ENCODE data around the gene NUP210L.
"Not testable (repeated sequence)": the region's sequence is repeated elsewhere in the genome, so short reads cannot be mapped to it uniquely, and the experiment has no call there.

The NUP210L gene

DNA sequence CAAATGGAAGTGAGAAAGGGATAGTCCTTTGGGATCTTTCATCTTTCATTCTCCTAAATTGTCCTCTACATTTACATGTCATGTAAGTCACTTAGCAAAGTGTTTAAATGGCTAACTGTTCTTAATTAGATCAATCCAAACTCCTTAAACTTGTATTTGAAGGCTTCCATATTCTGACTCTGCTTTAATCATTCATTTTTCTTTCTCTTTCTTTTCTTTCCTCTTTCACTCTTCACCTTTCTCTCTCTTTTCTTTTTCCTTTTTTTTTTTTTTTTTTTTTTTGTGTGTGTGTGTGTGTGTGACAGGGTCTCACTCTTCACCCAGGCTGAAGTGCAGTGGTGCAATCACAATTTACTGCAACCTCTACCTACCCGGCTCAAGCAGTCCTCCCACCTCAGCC, 92.6 kb downstream of the NUP210L start:
- DNase-seq (ENCODE audit: low spot score), result no peak
- in situ Hi-C loops (cut with MboI; ENCODE audit: low sequenced_read_pairs, unreplicated experiment), result no loop called here
- no peak for TF ChIP-seq CTCF (IDR thresholded peaks at IDR 0.05; ENCODE audit: borderline replicate concordance, control extremely low read depth, extremely low read depth, insufficient read depth, missing control alignments)

DNA sequence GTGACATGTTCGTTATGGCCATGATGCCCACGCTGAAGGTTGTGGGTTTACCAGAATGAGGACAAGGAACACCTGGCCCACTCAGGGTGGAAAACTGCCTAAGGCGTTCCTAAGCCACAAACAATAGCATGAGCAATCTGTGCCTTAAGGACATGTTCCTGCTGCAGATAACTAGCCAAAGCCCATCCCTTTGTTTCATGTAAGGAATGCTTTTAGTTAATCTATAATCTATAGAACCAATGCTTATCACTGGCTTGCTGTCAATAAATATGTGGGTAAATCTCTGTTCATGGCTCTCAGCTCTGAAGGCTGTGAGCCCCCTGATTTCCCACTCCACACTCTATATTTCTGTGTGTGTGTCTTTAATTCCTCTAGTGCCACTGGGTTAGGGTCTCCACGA, 107.4 kb downstream of the NUP210L start:
- in situ Hi-C loops (cut with MboI; ENCODE audit: low sequenced_read_pairs, unreplicated experiment); DNase-seq (ENCODE audit: low spot score): not testable (repeated sequence)

GRCh38 chr1:154033697-154034096, 121.2 kb downstream of the NUP210L start:
- in situ Hi-C loops (cut with MboI; ENCODE audit: low sequenced_read_pairs, unreplicated experiment); DNase-seq (ENCODE audit: low spot score): not testable (repeated sequence)

GRCh38 chr1:154019940-154020339, 134.9 kb downstream of the NUP210L start:
- in situ Hi-C loops (cut with MboI; ENCODE audit: low sequenced_read_pairs, unreplicated experiment), result no loop called here
- no peak for DNase-seq (ENCODE audit: low spot score)
- no peak for TF ChIP-seq CTCF (IDR thresholded peaks at IDR 0.05; ENCODE audit: borderline replicate concordance, control extremely low read depth, extremely low read depth, insufficient read depth, missing control alignments)

GRCh38 chr1:154019269-154019668, 135.6 kb downstream of the NUP210L start:
- in situ Hi-C loops (cut with MboI; ENCODE audit: low sequenced_read_pairs, unreplicated experiment), result no loop called here
- TF ChIP-seq CTCF (IDR thresholded peaks at IDR 0.05; ENCODE audit: borderline replicate concordance, control extremely low read depth, extremely low read depth, insufficient read depth, missing control alignments), result no peak

GRCh38 chr1:154014154-154014907, 140.5 kb downstream of the NUP210L start:
- in situ Hi-C loops (cut with MboI; ENCODE audit: low sequenced_read_pairs, unreplicated experiment), result no loop called here
- TF ChIP-seq CTCF (IDR thresholded peaks at IDR 0.05; ENCODE audit: borderline replicate concordance, control extremely low read depth, extremely low read depth, insufficient read depth, missing control alignments), result no peak
- DNase-seq (ENCODE audit: low spot score), result no peak

More at GRCh38 chr1:154019269-154019668, 135.6 kb downstream of the NUP210L start:
- no peak for DNase-seq (ENCODE audit: low spot score)

DNA sequence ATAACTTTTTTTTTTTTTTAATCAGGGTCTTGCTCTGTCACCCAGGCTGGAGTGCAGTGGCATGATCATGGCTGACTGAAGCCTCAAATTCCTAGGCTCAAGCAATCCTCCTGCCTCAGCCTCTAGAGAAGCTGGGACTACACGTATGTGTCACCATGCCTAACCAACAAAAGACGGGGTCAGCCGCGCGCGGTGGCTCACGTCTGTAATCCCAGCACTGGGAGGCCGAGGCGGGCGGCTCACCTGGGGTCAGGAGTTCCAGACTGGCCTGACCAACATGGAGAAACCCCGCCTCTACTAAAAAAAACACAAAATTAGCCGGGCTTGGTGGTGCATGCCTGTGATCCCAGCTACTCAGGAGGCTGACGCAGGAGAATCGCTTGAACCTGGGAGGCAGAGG, 142.3 kb downstream of the NUP210L start:
- in situ Hi-C loops (cut with MboI; ENCODE audit: low sequenced_read_pairs, unreplicated experiment), result not testable (repeated sequence)

DNA sequence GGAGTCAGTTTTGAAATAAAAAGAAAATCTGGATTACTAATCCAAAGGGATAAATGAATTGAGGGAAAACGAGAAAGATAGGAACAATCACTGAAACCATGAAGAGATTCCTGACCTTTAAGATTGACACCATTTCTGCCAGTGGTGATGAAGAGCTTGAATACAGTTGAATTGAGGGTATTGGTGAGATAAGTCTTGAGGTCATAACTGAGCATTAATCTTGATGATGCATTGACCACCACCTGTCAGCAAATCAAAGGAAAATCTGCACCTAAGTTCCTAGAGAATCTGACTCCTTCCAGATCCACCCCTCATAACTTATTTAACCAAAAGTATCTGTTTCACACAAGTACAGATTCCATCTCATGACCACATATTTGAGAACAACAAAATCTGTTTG, 142.7 kb downstream of the NUP210L start:
- no peak for DNase-seq (ENCODE audit: low spot score)

More for the DNA sequence above, 142.3 kb downstream of the NUP210L start:
- DNase-seq (ENCODE audit: low spot score), result not testable (repeated sequence)

More for the DNA sequence above, 142.7 kb downstream of the NUP210L start:
- in situ Hi-C loops (cut with MboI; ENCODE audit: low sequenced_read_pairs, unreplicated experiment), result no loop called here
- no peak for TF ChIP-seq CTCF (IDR thresholded peaks at IDR 0.05; ENCODE audit: borderline replicate concordance, control extremely low read depth, extremely low read depth, insufficient read depth, missing control alignments)
